ENCODE data around the gene ARMCX1.
"Not testable (repeated sequence)": the region's sequence is repeated elsewhere in the genome, so short reads cannot be mapped to it uniquely, and the experiment has no call there.

ARMCX1 gene

DNA sequence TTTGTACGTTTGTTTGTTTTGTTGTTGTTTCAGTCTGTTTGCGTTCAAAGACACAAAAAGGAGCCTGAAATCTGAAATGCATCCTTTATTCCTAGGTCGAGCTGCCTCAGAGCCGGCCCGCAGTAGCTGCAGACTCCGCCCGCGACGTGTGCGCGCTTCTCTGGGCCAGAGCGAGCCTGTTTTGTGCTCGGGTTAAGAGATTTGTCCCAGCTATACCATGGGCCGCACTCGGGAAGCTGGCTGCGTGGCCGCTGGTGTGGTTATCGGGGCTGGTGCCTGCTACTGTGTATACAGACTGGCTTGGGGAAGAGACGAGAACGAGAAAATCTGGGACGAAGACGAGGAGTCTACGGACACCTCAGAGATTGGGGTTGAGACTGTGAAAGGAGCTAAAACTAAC lies 2.4 kb downstream of the ARMCX1 start:
- DNase-seq (ENCODE audit: insufficient read length, low spot score) (no peak), FAIRE-seq (no peak)
- TF ChIP-seq, protein P1, sequence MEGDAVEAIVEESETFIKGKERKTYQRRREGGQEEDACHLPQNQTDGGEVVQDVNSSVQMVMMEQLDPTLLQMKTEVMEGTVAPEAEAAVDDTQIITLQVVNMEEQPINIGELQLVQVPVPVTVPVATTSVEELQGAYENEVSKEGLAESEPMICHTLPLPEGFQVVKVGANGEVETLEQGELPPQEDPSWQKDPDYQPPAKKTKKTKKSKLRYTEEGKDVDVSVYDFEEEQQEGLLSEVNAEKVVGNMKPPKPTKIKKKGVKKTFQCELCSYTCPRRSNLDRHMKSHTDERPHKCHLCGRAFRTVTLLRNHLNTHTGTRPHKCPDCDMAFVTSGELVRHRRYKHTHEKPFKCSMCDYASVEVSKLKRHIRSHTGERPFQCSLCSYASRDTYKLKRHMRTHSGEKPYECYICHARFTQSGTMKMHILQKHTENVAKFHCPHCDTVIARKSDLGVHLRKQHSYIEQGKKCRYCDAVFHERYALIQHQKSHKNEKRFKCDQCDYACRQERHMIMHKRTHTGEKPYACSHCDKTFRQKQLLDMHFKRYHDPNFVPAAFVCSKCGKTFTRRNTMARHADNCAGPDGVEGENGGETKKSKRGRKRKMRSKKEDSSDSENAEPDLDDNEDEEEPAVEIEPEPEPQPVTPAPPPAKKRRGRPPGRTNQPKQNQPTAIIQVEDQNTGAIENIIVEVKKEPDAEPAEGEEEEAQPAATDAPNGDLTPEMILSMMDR (IDR thresholded peaks at IDR 0.05; ENCODE audit: insufficient read depth, missing control alignments), result no peak

DNA sequence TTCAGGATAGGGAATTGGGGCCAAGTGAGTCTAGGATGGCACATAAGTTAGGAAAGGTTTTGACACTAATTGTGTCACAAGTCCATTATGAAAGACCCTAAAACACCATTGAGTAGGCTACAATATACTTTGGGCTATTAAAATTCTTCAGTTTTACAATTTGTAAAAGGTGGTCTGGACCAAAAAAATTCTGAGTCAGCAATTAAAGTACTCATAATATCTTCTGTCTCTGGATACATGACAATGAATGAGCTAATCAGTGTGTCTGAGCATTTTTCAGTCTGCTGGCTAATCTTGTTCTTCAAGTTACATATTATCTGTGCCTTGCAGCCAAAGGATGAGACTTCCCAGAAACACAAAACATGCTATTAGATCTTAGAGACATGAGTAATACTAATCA lies 14.3 kb downstream of the ARMCX1 start:
- DNase-seq (ENCODE audit: insufficient read length, low spot score) (no peak), FAIRE-seq (no peak)
- TF ChIP-seq, protein P1 (IDR thresholded peaks at IDR 0.05; ENCODE audit: insufficient read depth, missing control alignments), result no peak

DNA sequence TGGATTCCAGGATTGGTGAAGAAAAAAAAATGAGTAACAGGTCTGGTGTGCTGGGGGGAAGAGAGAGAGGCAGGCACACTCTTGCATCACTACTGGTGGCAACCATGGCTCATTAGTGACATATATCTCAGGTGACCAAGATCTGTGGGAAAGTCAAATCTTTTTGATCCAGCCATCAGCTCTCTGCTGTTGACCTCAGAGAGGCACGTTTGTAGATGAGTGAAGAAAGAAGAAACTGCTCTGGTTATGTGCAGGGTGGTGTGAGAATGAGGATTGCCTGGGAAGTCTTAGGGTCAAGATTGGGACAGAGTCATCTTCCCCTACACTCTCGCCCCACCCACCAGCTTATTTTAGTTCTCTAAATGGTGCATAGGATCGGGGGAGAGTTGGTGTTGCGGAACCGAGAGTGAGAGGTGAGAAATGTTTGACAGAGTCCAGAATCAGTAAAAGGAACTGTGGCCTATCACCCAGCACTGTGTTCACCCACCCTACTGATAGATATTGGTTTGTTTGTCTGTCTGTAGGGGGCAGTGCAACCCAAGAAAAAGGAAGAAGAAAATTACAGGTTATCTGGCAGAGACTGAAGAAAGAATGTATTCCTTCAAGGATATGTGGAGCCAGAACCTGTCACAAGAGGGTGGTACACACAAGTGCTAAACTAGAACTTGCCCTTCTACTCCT lies 45.5 kb downstream of the ARMCX1 start:
- TF ChIP-seq, protein P1 (IDR thresholded peaks at IDR 0.05; ENCODE audit: insufficient read depth, missing control alignments), result peak; percentile 52
- no peak for FAIRE-seq
- DNase-seq (ENCODE audit: insufficient read length, low spot score), result no peak

DNA sequence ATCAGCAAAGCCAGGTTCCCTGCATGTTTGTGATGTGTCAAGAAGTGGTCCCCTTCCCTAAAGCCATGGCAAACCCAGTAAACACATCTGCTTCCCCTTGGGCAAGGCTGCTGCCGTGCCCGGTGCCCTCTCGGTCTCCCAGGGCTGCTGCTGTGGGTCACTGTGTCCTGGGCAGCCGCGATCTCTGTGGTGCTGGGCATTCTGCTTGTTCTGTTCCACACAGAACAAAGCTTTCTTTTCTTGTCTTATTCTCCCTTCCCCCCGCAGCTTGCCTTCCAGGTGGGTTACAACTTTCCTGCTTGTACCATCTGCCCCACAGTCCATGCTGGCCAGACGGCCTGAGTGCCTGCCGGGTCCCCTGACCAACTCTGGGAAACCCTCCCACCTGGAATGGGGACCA lies 49.2 kb downstream of the ARMCX1 start:
- not testable (repeated sequence) for FAIRE-seq; DNase-seq (ENCODE audit: insufficient read length, low spot score)

DNA sequence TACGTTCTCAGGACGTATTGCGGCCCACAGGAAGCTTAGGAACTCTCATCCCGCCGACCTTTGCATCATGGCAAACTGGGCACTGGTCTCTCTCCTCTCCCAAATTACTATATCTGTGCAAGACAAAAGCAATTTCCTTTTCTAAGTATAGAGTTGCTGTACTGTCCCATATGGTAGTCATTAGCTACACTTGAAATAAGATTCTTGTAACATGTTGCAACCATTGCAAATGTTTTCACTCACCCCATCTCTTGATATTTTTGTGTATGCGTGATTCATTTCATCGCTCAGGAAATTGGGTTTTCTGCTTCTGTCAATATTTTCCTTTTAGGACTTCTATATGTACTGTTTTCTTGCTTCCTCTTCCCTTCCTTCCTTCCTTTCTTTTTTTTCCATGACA lies 51.7 kb downstream of the ARMCX1 start:
- FAIRE-seq (no peak), DNase-seq (ENCODE audit: insufficient read length, low spot score) (no peak)
- TF ChIP-seq, protein P1 (IDR thresholded peaks at IDR 0.05; ENCODE audit: insufficient read depth, missing control alignments), result no peak

Measured in D721Med (cell line).